H9 (cell line): ENCODE measurements around the gene NOVA1. TPM values are rescaled to one million over a fixed set of nuclear protein-coding genes. Genes with fewer than 3 reads are reported as not detected.
"Not testable (repeated sequence)": the region's sequence is repeated elsewhere in the genome, so short reads cannot be mapped to it uniquely, and the experiment has no call there.

Source experiments
- DNase-seq: peaks from one replicate; pipeline ENCODE4 v3.0.0-alpha.2; 2017
- H2AFZ ChIP-seq: one replicate; pipeline ENCODE4 v1.6.1; 2013; ENCODE audit warnings: mild to moderate bottlenecking, low read length, control low read depth, moderate library complexity
- H2AK5ac ChIP-seq: 2 replicates; pipeline ENCODE4 v1.6.1; 2013; ENCODE audit warnings: low read length, control low read depth, mixed read lengths; ENCODE audit not compliant: insufficient read length
- H2BK120ac ChIP-seq: one replicate; pipeline ENCODE4 v1.6.1; 2013; ENCODE audit warnings: low read depth, mild to moderate bottlenecking, low read length, control low read depth, inconsistent platforms; ENCODE audit not compliant: poor library complexity, severe bottlenecking
- H2BK12ac ChIP-seq: 2 replicates; pipeline ENCODE4 v1.6.1; 2013; ENCODE audit warnings: low read length, control low read depth, mixed read lengths, low read depth; ENCODE audit not compliant: insufficient read length
- H2BK15ac ChIP-seq: 2 replicates; pipeline ENCODE4 v1.6.1; 2013; ENCODE audit warnings: low read depth, low read length, control low read depth
- H2BK20ac ChIP-seq: one replicate; pipeline ENCODE4 v1.6.1; 2013; ENCODE audit warnings: low read depth, mild to moderate bottlenecking, low read length, control low read depth, inconsistent platforms; ENCODE audit not compliant: poor library complexity, severe bottlenecking
- H2BK5ac ChIP-seq: 2 replicates; pipeline ENCODE4 v1.6.1; 2013; ENCODE audit warnings: low read length, control low read depth, mixed read lengths; ENCODE audit not compliant: insufficient read length
- H3K14ac ChIP-seq: 2 replicates; pipeline ENCODE4 v1.6.1; 2013; ENCODE audit warnings: low read length, control low read depth; ENCODE audit not compliant: insufficient read depth
- H3K18ac ChIP-seq: 2 replicates; pipeline ENCODE4 v1.6.1; 2013; ENCODE audit warnings: low read depth, mild to moderate bottlenecking, mixed read lengths, low read length, control low read depth; ENCODE audit not compliant: insufficient read length
- H3K23ac ChIP-seq: 2 replicates; pipeline ENCODE4 v1.6.1; 2013; ENCODE audit warnings: low read length, control low read depth, mixed read lengths, low read depth; ENCODE audit not compliant: insufficient read length
- H3K23me2 ChIP-seq: 2 replicates; pipeline ENCODE4 v1.6.1; 2013; ENCODE audit warnings: low read depth, mild to moderate bottlenecking, mixed read lengths, low read length, control low read depth; ENCODE audit not compliant: insufficient read length, poor library complexity, severe bottlenecking
- H3K27ac ChIP-seq: 2 replicates; pipeline ENCODE4 v1.5.1; 2013; ENCODE audit warnings: low read length, control low read depth, mixed read lengths, low read depth; ENCODE audit not compliant: insufficient read length
- H3K27me3 ChIP-seq: 2 replicates; pipeline ENCODE4 v1.6.1; 2013; ENCODE audit warnings: low read length, control low read depth, inconsistent platforms; ENCODE audit not compliant: insufficient read depth
- H3K4ac ChIP-seq: 2 replicates; pipeline ENCODE4 v1.6.1; 2013; ENCODE audit warnings: low read depth, mild to moderate bottlenecking, control low read depth, inconsistent platforms, low read length, moderate library complexity
- H3K4me1 ChIP-seq: 2 replicates; pipeline ENCODE4 v1.6.1; 2013; ENCODE audit warnings: low read length, control low read depth, inconsistent platforms; ENCODE audit not compliant: insufficient read depth
- H3K4me2 ChIP-seq: 2 replicates; pipeline ENCODE4 v1.6.1; 2013; ENCODE audit warnings: low read length, control low read depth, mixed read lengths; ENCODE audit not compliant: insufficient read length, insufficient read depth
- H3K56ac ChIP-seq: 2 replicates; pipeline ENCODE4 v1.6.1; 2013; ENCODE audit warnings: low read depth, mild to moderate bottlenecking, mixed read lengths, low read length, control low read depth; ENCODE audit not compliant: insufficient read length
- H3K79me1 ChIP-seq: 2 replicates; pipeline ENCODE4 v1.6.1; 2013; ENCODE audit warnings: low read depth, mild to moderate bottlenecking, moderate library complexity, low read length, control low read depth, inconsistent platforms; ENCODE audit not compliant: insufficient read depth, poor library complexity, severe bottlenecking
- H3K79me2 ChIP-seq: 2 replicates; pipeline ENCODE4 v1.6.1; 2013; ENCODE audit warnings: low read length, control low read depth, inconsistent platforms; ENCODE audit not compliant: insufficient read depth
- H3K9ac ChIP-seq: 2 replicates; pipeline ENCODE4 v1.6.1; 2013; ENCODE audit warnings: low read length, control low read depth, mixed read lengths; ENCODE audit not compliant: insufficient read length; ENCODE audit errors: extremely low read depth
- H3K9me3 ChIP-seq: one replicate; pipeline ENCODE4 v1.6.1; 2013; ENCODE audit warnings: low read depth, low read length, inconsistent platforms; ENCODE audit not compliant: control insufficient read depth
- H3T11ph ChIP-seq: one replicate; pipeline ENCODE4 v1.6.1; 2013; ENCODE audit warnings: mild to moderate bottlenecking, low read length, control low read depth, inconsistent platforms
- H4K20me1 ChIP-seq: one replicate; pipeline ENCODE4 v1.6.1; 2013; ENCODE audit not compliant: control insufficient read depth, insufficient read length, insufficient read depth
- H4K5ac ChIP-seq: 2 replicates; pipeline ENCODE4 v1.6.1; 2013; ENCODE audit warnings: low read depth, mild to moderate bottlenecking, mixed read lengths, low read length, control low read depth; ENCODE audit not compliant: insufficient read length
- H4K8ac ChIP-seq: replicated peaks from 2 replicates; pipeline ENCODE4 v1.6.1; 2013; ENCODE audit warnings: low read length, control low read depth, mixed read lengths, low read depth; ENCODE audit not compliant: insufficient read length
- H4K91ac ChIP-seq: 2 replicates; pipeline ENCODE4 v1.6.1; 2013; ENCODE audit warnings: low read depth, mild to moderate bottlenecking, moderate library complexity, mixed read lengths, low read length, control low read depth; ENCODE audit not compliant: insufficient read length
- H3K27ac Mint-ChIP-seq, 3 experiments: 2 replicates in 2 of 3; 3 replicates in 1 of 3; pipeline ENCODE4 v1.8.0; 2020 to 2021; ENCODE audit warnings: mixed read lengths in 3 of 3, mild to moderate bottlenecking in 1 of 3, moderate library complexity in 1 of 3
- H3K27me3 Mint-ChIP-seq: 2 replicates; pipeline ENCODE4 v1.8.0; 2021; ENCODE audit warnings: low read depth, mild to moderate bottlenecking, moderate library complexity, mixed read lengths
- H3K36me3 Mint-ChIP-seq, 3 experiments: 2 replicates in 2 of 3; 3 replicates in 1 of 3; pipeline ENCODE4 v1.8.0; 2020 to 2021; ENCODE audit warnings: low read depth in 3 of 3, mixed read lengths in 3 of 3; ENCODE audit not compliant: insufficient read depth in 1 of 3
- H3K4me1 Mint-ChIP-seq, 2 experiments: 2 replicates each; pipeline ENCODE4 v1.8.0; 2020; ENCODE audit warnings: mixed read lengths in 2 of 2
- H3K4me3 Mint-ChIP-seq, 2 experiments: 2 replicates in 1 of 2; 3 replicates in 1 of 2; pipeline ENCODE4 v1.8.0; 2020 to 2021; ENCODE audit warnings: mild to moderate bottlenecking in 2 of 2, mixed read lengths in 2 of 2, moderate library complexity in 1 of 2
- H3K9me3 Mint-ChIP-seq, 2 experiments: 2 replicates in 1 of 2; 3 replicates in 1 of 2; pipeline ENCODE4 v1.8.0; 2020; ENCODE audit warnings: mild to moderate bottlenecking in 2 of 2, mixed read lengths in 2 of 2, moderate library complexity in 1 of 2
- CTCF ChIP-seq: fragments of 200-600 bp; sonication (generic); conservative IDR thresholded peaks from 3 replicates; pipeline ENCODE4 v1.8.0; 2021; ENCODE audit warnings: antibody characterized with exemption, mild to moderate bottlenecking
- WGBS: extraction: QIAGEN DNeasy Blood & Tissue Kit; methylation state at CpG from one replicate; pipeline ENCODE4 v1.1.7; 2013; ENCODE audit warnings: missing lambda C conversion rate, low lambda C conversion rate, mixed read lengths; ENCODE audit not compliant: insufficient read length; ENCODE audit errors: extremely low coverage; 5-methylcytosine and 5-hydroxymethylcytosine counted together
- total RNA-seq: library from RNA; stranded (reverse); gene quantifications from 2 replicates; pipeline ENCODE4 v1.2.1, GENCODE V29; 2021

The NOVA1 gene
- total RNA-seq, 1 experiment from 2014 or later, result 13.8 TPM

- peak; percentile 31 for DNase-seq
- no CpG with 5 or more reads among the region's 5 CpGs for WGBS
- TF ChIP-seq CTCF, result peak; percentile 29; the same call in 1 of the 3 replicates
- H3K14ac ChIP-seq, H3K36me3 Mint-ChIP-seq, H3K9ac ChIP-seq, H3K23ac ChIP-seq, H2BK15ac ChIP-seq, H3K79me2 ChIP-seq, H2AFZ ChIP-seq, H2AK5ac ChIP-seq, H2BK5ac ChIP-seq, H2BK12ac ChIP-seq, H3K9me3 ChIP-seq, H3K27ac Mint-ChIP-seq, H3K9me3 Mint-ChIP-seq, H4K5ac ChIP-seq, H3K4ac ChIP-seq, H4K20me1 ChIP-seq, H3K23me2 ChIP-seq, H3K27me3 Mint-ChIP-seq, H3K27ac ChIP-seq, H3K4me3 Mint-ChIP-seq, H3K18ac ChIP-seq, H2BK120ac ChIP-seq, H4K8ac ChIP-seq, H3K4me2 ChIP-seq, H3T11ph ChIP-seq, H3K56ac ChIP-seq, H3K4me1 ChIP-seq, H3K79me1 ChIP-seq, H4K91ac ChIP-seq, H3K27me3 ChIP-seq, H2BK20ac ChIP-seq, H3K4me1 Mint-ChIP-seq: not testable (repeated sequence)
Observed at GRCh38 chr14:26645057-26645456, 47.2 kb upstream of the NOVA1 start.
